ENCODE results near the gene CACNA1H.

Gene CACNA1H

GRCh38 chr16:1113889-1114526 is 38.9 kb upstream of the CACNA1H start:
- Histone ChIP-seq H3K36me3 (ENCODE audit: control insufficient read depth, insufficient read depth, low read length) (no peaks in the 10 kb centered on the region), H3K27me3 (ENCODE audit: control insufficient read depth, insufficient read depth, low read length) (peaks cover 30% of the 10 kb centered on the region), H3K4me3 (ENCODE audit: low read depth, low read length) (no peak overlapping the region), H3K27ac (ENCODE audit: low read depth, low read length) (no peak overlapping the region), H3K9me3 (ENCODE audit: control insufficient read depth, insufficient read depth, low read depth, low read length) (no peaks in the 10 kb centered on the region), H3K4me1 (ENCODE audit: control insufficient read depth, insufficient read depth, low read length) (no peaks in the 10 kb centered on the region), H3K9ac (ENCODE audit: low read length) (no peak overlapping the region)

DNA sequence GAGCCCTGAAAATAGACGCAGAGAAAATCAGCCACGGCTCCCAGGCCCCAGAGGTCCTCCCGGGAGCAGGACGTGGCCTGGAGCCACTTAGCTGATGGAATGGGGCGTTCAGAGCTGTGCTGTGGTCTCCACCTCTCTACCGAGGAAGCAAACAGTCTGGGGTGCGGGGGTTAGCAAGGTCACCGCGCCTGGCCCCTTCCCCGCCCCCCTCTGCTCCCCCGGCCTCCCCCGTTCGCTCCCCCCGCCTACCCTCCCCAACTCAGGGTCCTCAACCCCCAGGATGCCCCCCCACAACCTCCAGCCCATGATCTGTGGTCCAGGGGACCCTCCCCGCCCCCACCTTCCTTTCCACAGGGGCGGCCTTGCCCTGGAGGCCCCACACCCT is 36.2 kb upstream of the CACNA1H start:
- Histone ChIP-seq H3K4me3 (ENCODE audit: low read depth, low read length) (no peak overlapping the region), H3K9ac (ENCODE audit: low read length) (no peak overlapping the region), H3K4me1 (ENCODE audit: control insufficient read depth, insufficient read depth, low read length) (no peaks in the 10 kb centered on the region), H3K27ac (ENCODE audit: low read depth, low read length) (no peak overlapping the region), H3K27me3 (ENCODE audit: control insufficient read depth, insufficient read depth, low read length) (peaks cover 12% of the 10 kb centered on the region), H3K36me3 (ENCODE audit: control insufficient read depth, insufficient read depth, low read length) (no peaks in the 10 kb centered on the region), H3K9me3 (ENCODE audit: control insufficient read depth, insufficient read depth, low read depth, low read length) (no peaks in the 10 kb centered on the region)

GRCh38 chr16:1117176-1117900 is 35.6 kb upstream of the CACNA1H start:
- no peaks in the 10 kb centered on the region for H3K36me3 ChIP-seq (ENCODE audit: control insufficient read depth, insufficient read depth, low read length)
- H3K4me3 ChIP-seq (ENCODE audit: low read depth, low read length): no peak overlapping the region
- peaks cover 8% of the 10 kb centered on the region; the same call in 1 of the 2 replicates for H3K27me3 ChIP-seq (ENCODE audit: control insufficient read depth, insufficient read depth, low read length)
- no peaks in the 10 kb centered on the region for H3K9me3 ChIP-seq (ENCODE audit: control insufficient read depth, insufficient read depth, low read depth, low read length)
- no peak overlapping the region for H3K27ac ChIP-seq (ENCODE audit: low read depth, low read length)
- no peaks in the 10 kb centered on the region for H3K4me1 ChIP-seq (ENCODE audit: control insufficient read depth, insufficient read depth, low read length)
- H3K9ac ChIP-seq (ENCODE audit: low read length): no peak overlapping the region

GRCh38 chr16:1117926-1118325 is 35.0 kb upstream of the CACNA1H start:
- H3K9me3 ChIP-seq (ENCODE audit: control insufficient read depth, insufficient read depth, low read depth, low read length): no peaks in the 10 kb centered on the region
- H3K4me1 ChIP-seq (ENCODE audit: control insufficient read depth, insufficient read depth, low read length): no peaks in the 10 kb centered on the region
- no peak overlapping the region for H3K4me3 ChIP-seq (ENCODE audit: low read depth, low read length)
- no peak overlapping the region for H3K27ac ChIP-seq (ENCODE audit: low read depth, low read length)
- no peak overlapping the region for H3K9ac ChIP-seq (ENCODE audit: low read length)
- H3K27me3 ChIP-seq (ENCODE audit: control insufficient read depth, insufficient read depth, low read length): peaks cover 2% of the 10 kb centered on the region; the same call in 1 of the 2 replicates
- H3K36me3 ChIP-seq (ENCODE audit: control insufficient read depth, insufficient read depth, low read length): no peaks in the 10 kb centered on the region

- H3K4me3 ChIP-seq (ENCODE audit: low read depth, low read length): no peak overlapping the region
- no peak overlapping the region for H3K9ac ChIP-seq (ENCODE audit: low read length)
- H3K27me3 ChIP-seq (ENCODE audit: control insufficient read depth, insufficient read depth, low read length): no peaks in the 10 kb centered on the region
- no peak overlapping the region for H3K27ac ChIP-seq (ENCODE audit: low read depth, low read length)
- no peaks in the 10 kb centered on the region for H3K4me1 ChIP-seq (ENCODE audit: control insufficient read depth, insufficient read depth, low read length)
- no peaks in the 10 kb centered on the region for H3K36me3 ChIP-seq (ENCODE audit: control insufficient read depth, insufficient read depth, low read length)
- H3K9me3 ChIP-seq (ENCODE audit: control insufficient read depth, insufficient read depth, low read depth, low read length): no peaks in the 10 kb centered on the region
Measured at GRCh38 chr16:1119129-1119528, 33.8 kb upstream of the CACNA1H start.

DNA sequence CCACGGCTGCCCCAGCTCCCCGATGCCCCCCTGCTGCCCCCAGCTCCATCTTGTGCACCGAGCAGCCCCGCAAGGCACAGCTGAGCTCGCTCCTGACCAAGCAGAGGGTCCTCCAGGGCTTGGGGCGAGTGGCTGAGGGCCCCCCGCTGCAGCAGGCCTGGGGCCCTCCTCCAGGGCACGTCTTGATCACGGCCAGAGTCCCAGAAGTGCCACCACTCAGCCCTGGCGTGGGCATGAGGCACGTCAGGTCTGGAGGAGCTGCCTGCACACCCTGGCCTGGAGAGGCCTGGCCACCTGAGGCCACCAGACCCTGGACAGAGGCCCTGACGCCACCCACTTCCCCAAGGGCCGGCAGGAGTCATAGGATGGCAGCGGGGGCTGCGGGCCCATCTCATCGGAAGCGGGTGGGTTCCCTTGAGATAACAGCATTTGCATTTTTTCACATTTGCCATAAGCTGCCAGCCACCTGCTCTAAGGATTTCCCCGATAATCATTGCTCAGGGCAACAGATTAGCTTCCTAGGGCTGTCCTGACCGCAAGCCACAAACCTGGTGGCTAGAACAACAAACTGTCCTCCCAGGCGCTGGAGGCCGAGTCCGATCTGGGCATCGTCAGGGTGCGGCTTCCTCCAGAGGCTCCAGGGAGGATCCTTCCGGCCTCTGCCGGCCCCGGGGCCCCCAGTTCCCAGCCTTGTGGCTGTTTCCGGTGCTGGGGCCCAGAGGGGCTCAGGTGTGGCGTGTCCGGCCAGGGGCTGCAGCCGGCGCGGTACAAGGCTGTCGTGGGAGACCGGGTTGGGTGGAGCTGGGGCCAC is 32.9 kb upstream of the CACNA1H start:
- H3K4me1 ChIP-seq (ENCODE audit: control insufficient read depth, insufficient read depth, low read length): no peaks in the 10 kb centered on the region
- no peak overlapping the region for H3K27ac ChIP-seq (ENCODE audit: low read depth, low read length)
- H3K27me3 ChIP-seq (ENCODE audit: control insufficient read depth, insufficient read depth, low read length): no peaks in the 10 kb centered on the region
- no peak overlapping the region for H3K9ac ChIP-seq (ENCODE audit: low read length)
- H3K4me3 ChIP-seq (ENCODE audit: low read depth, low read length): no peak overlapping the region
- H3K36me3 ChIP-seq (ENCODE audit: control insufficient read depth, insufficient read depth, low read length): no peaks in the 10 kb centered on the region
- no peaks in the 10 kb centered on the region for H3K9me3 ChIP-seq (ENCODE audit: control insufficient read depth, insufficient read depth, low read depth, low read length)

DNA sequence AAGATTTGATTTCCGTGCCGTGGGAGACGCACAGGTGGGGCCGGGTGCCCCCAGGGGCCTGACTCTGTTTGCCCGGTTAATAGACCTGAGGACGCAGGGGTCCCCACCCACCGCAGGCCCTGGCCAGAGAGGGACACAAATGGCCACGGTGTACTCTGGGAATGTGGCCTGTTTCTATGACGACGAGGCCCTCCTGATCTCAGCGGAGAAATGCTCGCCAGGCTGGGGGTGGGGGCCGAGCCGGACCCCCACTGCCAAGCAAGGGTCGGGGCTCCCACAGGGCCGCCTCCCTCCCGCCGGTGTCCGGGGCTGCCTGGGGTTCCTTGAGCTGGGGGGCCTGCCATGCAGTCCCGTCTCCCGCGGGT is 32.3 kb upstream of the CACNA1H start:
- Histone ChIP-seq H3K4me3 (ENCODE audit: low read depth, low read length) (no peak overlapping the region), H3K27me3 (ENCODE audit: control insufficient read depth, insufficient read depth, low read length) (no peaks in the 10 kb centered on the region), H3K4me1 (ENCODE audit: control insufficient read depth, insufficient read depth, low read length) (no peaks in the 10 kb centered on the region), H3K9me3 (ENCODE audit: control insufficient read depth, insufficient read depth, low read depth, low read length) (no peaks in the 10 kb centered on the region), H3K36me3 (ENCODE audit: control insufficient read depth, insufficient read depth, low read length) (no peaks in the 10 kb centered on the region), H3K27ac (ENCODE audit: low read depth, low read length) (no peak overlapping the region), H3K9ac (ENCODE audit: low read length) (no peak overlapping the region)

GRCh38 chr16:1121009-1121408 is 31.9 kb upstream of the CACNA1H start:
- Histone ChIP-seq H3K4me1 (ENCODE audit: control insufficient read depth, insufficient read depth, low read length) (no peaks in the 10 kb centered on the region), H3K27me3 (ENCODE audit: control insufficient read depth, insufficient read depth, low read length) (no peaks in the 10 kb centered on the region), H3K4me3 (ENCODE audit: low read depth, low read length) (no peak overlapping the region), H3K9ac (ENCODE audit: low read length) (no peak overlapping the region), H3K27ac (ENCODE audit: low read depth, low read length) (no peak overlapping the region), H3K36me3 (ENCODE audit: control insufficient read depth, insufficient read depth, low read length) (no peaks in the 10 kb centered on the region), H3K9me3 (ENCODE audit: control insufficient read depth, insufficient read depth, low read depth, low read length) (no peaks in the 10 kb centered on the region)

DNA sequence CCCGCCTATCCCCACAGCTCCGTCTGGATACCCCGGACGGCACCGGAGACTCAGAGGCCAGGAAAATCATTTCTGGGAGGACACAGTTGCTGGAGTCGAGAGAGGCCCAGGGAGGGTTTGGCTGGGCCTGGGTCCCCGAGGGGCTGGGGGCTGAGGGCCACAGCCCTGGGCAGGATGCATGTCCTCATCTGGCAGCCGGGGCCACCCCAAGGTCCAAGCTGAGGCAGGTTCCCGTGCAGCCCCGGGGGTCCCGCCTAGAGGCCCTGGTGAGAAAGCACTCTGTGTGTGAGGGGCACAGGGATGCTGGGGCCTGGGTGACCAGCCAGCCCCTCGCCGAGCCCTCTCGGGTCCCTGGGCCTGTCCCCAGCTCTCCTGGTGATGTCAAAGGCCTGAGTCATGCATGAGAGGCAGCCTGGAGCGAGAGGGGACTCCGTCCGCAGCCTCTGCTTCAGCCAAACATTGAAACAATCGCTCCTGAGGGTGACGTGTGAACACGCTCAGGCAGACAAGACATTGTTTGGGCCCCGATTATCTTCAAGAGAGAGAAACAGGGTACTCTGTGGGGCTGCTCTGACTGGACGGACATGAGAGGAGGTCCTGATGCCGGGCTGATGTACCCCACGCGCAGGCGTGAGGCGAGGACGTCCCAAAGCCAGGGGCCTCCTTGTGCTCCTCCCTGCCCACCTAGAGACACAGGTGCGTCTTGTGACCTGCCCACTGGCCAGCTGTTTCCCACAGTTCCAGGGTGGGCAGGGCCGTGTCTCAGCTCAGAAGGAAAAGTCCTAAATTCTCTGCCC is 31.1 kb upstream of the CACNA1H start:
- H3K4me1 ChIP-seq (ENCODE audit: control insufficient read depth, insufficient read depth, low read length): peaks cover 3% of the 10 kb centered on the region; the same call in 1 of the 2 replicates
- no peaks in the 10 kb centered on the region for H3K9me3 ChIP-seq (ENCODE audit: control insufficient read depth, insufficient read depth, low read depth, low read length)
- no peak overlapping the region for H3K27ac ChIP-seq (ENCODE audit: low read depth, low read length)
- no peaks in the 10 kb centered on the region for H3K36me3 ChIP-seq (ENCODE audit: control insufficient read depth, insufficient read depth, low read length)
- H3K9ac ChIP-seq (ENCODE audit: low read length): no peak overlapping the region
- H3K4me3 ChIP-seq (ENCODE audit: low read depth, low read length): no peak overlapping the region
- no peaks in the 10 kb centered on the region for H3K27me3 ChIP-seq (ENCODE audit: control insufficient read depth, insufficient read depth, low read length)

DNA sequence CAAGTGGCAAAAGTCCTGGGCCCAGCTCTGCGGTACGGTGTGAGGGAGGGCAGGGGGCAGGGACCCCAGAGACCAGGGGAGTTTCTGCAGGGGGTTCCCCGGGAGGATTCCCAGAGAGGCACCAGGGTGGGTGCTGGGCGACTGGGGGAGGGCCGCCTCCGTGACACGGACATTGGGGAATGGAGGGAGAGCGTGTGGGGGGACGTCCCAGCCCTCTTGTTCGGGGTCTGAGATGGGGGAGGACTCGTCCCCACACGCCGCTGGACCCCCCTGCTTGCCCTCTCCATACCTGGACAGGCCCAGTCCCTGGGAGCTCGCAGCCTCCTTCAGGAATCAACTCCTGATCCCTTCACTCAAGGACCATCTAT is 30.5 kb upstream of the CACNA1H start:
- Histone ChIP-seq H3K9ac (ENCODE audit: low read length) (no peak overlapping the region), H3K4me3 (ENCODE audit: low read depth, low read length) (no peak overlapping the region), H3K27ac (ENCODE audit: low read depth, low read length) (no peak overlapping the region), H3K27me3 (ENCODE audit: control insufficient read depth, insufficient read depth, low read length) (no peaks in the 10 kb centered on the region), H3K4me1 (ENCODE audit: control insufficient read depth, insufficient read depth, low read length) (peaks cover 3% of the 10 kb centered on the region; the same call in 1 of the 2 replicates), H3K36me3 (ENCODE audit: control insufficient read depth, insufficient read depth, low read length) (no peaks in the 10 kb centered on the region), H3K9me3 (ENCODE audit: control insufficient read depth, insufficient read depth, low read depth, low read length) (no peaks in the 10 kb centered on the region)
